ENCODE results near the gene PRMT5.
"Not testable (repeated sequence)": the region's sequence is repeated elsewhere in the genome, so short reads cannot be mapped to it uniquely, and the experiment has no call there.

PRMT5 gene

DNA sequence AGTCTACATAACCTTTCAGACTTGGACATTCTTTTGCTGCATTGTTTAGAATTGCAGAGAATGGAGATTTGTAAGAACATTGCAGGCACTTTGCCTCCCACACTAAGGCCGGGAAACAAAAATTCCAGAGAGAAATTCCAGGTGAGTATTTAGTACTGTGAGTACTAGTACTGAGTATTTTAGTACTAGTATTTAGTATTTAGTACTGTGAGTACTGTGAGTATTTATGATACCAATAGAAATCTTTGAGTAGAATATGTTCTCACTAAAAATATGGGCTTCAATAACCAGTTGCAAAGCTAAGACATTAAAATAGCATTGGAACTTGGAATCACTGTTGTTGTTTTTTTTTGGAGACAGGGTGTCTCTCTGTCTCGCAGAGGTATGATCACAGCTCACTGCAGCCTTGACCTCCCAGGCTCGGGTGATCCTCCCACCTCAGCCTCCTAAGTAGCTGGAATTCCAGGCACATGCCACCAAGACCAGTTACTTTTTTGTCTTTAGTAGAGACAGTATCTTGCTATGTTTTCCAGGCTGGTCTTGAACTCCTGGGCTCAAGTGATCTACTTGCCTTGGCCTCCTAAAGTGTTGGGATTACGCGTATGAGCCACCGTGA, 33.0 kb upstream of the PRMT5 start:
- POLR2A ChIA-PET: no interaction called here
- no peak for DNase-seq (ENCODE audit: extremely low spot score)
- CTCF ChIA-PET: interaction anchor here (1.1 to 9.0 kb wide), 7 partner anchors 9 to 98 kb away, joined by 3 to 88 read pairs (median 13); partner anchors contain the start of gene PRMT5
- no peak for TF ChIP-seq CTCF (IDR thresholded peaks at IDR 0.05; ENCODE audit: control extremely low read depth, extremely low read depth, low read depth, missing control alignments)

DNA sequence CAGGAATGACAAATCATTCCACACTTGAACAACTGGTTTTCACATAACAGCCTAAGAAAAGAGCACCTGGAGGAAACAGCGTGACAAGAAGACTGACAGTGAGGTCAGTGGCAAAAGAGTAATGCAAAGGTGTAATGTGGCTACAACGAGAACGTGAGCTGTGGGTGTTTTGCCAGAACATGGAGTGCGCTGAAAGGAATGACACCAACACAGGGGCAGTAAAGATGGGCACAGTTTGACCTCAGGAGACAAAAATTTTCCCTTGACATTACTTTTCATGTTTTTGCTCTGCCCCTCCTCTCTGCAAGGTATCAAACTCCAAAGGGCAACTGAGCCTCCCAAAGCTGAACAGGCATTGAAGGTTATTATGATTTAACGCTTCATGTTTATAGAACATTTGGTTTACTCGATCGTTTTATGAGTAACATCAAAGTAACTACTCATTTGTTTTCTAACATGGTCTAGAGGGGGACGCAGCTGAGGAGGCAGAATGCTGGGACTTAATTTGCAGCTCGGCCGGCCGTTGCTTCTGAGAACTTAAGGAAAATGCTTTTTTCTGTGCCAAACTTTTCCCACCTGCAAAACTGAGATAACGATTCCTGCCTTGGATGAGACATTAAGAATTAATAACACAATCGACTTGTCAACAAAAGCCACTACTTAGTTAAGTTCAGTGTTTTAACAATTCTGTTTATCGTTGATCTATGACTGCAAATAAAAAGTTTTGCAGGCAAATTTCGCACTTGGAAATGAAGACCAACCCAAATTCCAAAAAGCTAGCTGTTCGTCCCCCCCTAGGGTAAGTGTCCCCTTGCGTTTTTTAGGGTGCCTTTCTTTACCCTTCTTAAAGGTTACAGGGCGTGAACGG, 26.8 kb upstream of the PRMT5 start:
- ChIA-PET POLR2A (interaction anchor here (1.0 kb wide), 1 partner anchor 30 kb away, joined by 3 read pairs; no protein-coding TSS in a partner anchor), CTCF (interaction anchor here (0.7 to 9.0 kb wide), 21 partner anchors 9 to 386 kb away, joined by 3 to 88 read pairs (median 6); partner anchors contain the start of genes AJUBA, CDH24 and PRMT5)
- DNase-seq (ENCODE audit: extremely low spot score): no peak
- TF ChIP-seq CTCF (IDR thresholded peaks at IDR 0.05; ENCODE audit: control extremely low read depth, extremely low read depth, low read depth, missing control alignments): no peak

- no peak for DNase-seq (ENCODE audit: extremely low spot score)
- ChIA-PET POLR2A (no interaction called here), CTCF (interaction anchor here (0.8 to 3.3 kb wide), 5 partner anchors 13 to 116 kb away, joined by 3 to 19 read pairs (median 4); no protein-coding TSS in a partner anchor)
- TF ChIP-seq CTCF (IDR thresholded peaks at IDR 0.05; ENCODE audit: control extremely low read depth, extremely low read depth, low read depth, missing control alignments): no peak
Measured at GRCh38 chr14:22952418-22952817, 23.2 kb upstream of the PRMT5 start.

DNA sequence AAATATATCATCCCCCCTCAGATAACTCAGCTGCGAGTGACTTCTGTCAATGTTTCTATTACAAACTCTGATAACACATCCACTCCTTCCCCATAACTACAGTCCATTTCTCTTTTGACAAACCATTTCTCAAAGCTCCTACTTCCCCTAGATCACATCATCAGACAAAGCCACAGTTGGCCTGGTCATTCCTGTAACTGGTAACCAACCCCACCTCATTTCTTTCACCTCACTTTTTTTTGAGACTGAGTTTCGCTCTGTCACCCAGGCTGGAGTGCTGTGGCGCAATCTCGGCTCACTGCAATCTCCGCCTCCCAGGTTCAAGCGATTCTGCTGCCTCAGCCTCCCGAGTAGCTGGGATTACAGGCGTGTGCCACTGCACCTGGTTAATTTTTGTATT, 22.6 kb upstream of the PRMT5 start:
- CTCF ChIA-PET: interaction anchor here (0.8 to 3.3 kb wide), 8 partner anchors 12 to 169 kb away, joined by 3 to 19 read pairs (median 3); partner anchors contain the start of gene CDH24
- DNase-seq (ENCODE audit: extremely low spot score); POLR2A ChIA-PET: not testable (repeated sequence)

GRCh38 chr14:22945642-22946041, 16.5 kb upstream of the PRMT5 start:
- POLR2A ChIA-PET: interaction anchor here (0.7 to 1.2 kb wide), 2 partner anchors 16 to 82 kb away, joined by 3 to 4 read pairs; no protein-coding TSS in a partner anchor
- CTCF ChIA-PET: interaction anchor here (1.3 to 5.7 kb wide), 9 partner anchors 10 to 123 kb away, joined by 4 to 44 read pairs (median 5); partner anchors contain the start of genes HAUS4 and PRMT5
- TF ChIP-seq CTCF (IDR thresholded peaks at IDR 0.05; ENCODE audit: control extremely low read depth, extremely low read depth, low read depth, missing control alignments): no peak
- no peak for DNase-seq (ENCODE audit: extremely low spot score)

GRCh38 chr14:22939684-22940083, 10.5 kb upstream of the PRMT5 start:
- no peak for TF ChIP-seq CTCF (IDR thresholded peaks at IDR 0.05; ENCODE audit: control extremely low read depth, extremely low read depth, low read depth, missing control alignments)
- ChIA-PET CTCF (interaction anchor here (0.6 to 3.1 kb wide), 6 partner anchors 9 to 131 kb away, joined by 3 to 14 read pairs (median 4); partner anchors contain the start of gene PRMT5), POLR2A (no interaction called here)
- no peak for DNase-seq (ENCODE audit: extremely low spot score)
